Fibroblast of lung (primary cell): Measurements from ENCODE around the gene C11orf42.

Experiments used
- EZH2 ChIP-seq: IDR thresholded peaks from 2 replicates; pipeline ENCODE4 v1.5.1; 2012; ENCODE audit warnings: low read length, control low read depth, mild to moderate bottlenecking; ENCODE audit errors: missing control alignments
- TF ChIP-seq, protein P1 (sequence below), 2 donors: IDR thresholded peaks in 1 of 2; conservative IDR thresholded peaks in 1 of 2; 1 replicate in 1 of 2; 2 replicates in 1 of 2; pipeline ENCODE4 v1.5.1; 2011 to 2012; ENCODE audit warnings: low read length in 2 of 2, control low read depth in 1 of 2, inconsistent platforms in 1 of 2, low read depth in 1 of 2, mild to moderate bottlenecking in 1 of 2

DNA sequence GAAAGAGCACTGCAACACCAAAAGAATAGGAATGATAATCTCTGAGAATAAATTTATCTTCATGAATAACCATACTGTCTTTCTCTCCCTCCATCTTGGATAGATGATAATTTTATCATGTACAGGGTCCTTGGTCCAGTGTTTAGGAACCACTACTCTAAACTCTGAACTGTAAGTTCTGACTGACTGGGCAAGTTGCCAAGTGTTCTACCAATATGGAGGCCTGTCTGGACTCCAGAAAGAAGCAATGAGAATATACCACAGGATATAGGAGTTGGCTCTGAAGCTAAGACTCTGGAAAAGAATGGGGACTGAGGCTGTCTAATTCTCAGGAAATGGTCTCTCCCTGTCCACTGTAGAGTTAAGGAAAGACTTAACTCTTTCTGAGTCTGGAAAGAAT lies 27.5 kb downstream of the C11orf42 start:
- TF ChIP-seq, protein P1, sequence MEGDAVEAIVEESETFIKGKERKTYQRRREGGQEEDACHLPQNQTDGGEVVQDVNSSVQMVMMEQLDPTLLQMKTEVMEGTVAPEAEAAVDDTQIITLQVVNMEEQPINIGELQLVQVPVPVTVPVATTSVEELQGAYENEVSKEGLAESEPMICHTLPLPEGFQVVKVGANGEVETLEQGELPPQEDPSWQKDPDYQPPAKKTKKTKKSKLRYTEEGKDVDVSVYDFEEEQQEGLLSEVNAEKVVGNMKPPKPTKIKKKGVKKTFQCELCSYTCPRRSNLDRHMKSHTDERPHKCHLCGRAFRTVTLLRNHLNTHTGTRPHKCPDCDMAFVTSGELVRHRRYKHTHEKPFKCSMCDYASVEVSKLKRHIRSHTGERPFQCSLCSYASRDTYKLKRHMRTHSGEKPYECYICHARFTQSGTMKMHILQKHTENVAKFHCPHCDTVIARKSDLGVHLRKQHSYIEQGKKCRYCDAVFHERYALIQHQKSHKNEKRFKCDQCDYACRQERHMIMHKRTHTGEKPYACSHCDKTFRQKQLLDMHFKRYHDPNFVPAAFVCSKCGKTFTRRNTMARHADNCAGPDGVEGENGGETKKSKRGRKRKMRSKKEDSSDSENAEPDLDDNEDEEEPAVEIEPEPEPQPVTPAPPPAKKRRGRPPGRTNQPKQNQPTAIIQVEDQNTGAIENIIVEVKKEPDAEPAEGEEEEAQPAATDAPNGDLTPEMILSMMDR (conservative IDR thresholded peaks at IDR 0.05 in 1 of 2, IDR thresholded peaks at IDR 0.05 in 1 of 2; ENCODE audit: low read depth in 1 of 2, low read length in 2 of 2): no peak
- TF ChIP-seq EZH2: no peak
